Raji (cell line): ENCODE results near the gene RAD51B.

Experiments
- POLR2A ChIP-seq: IDR thresholded peaks from 2 replicates; pipeline ENCODE4 v1.6.1; 2011; ENCODE audit warnings: low read depth, low read length, control low read depth; ENCODE audit not compliant: insufficient read depth

RAD51B gene

GRCh38 chr14:68511129-68512047 lies 691.8 kb downstream of the RAD51B start:
- TF ChIP-seq POLR2A: no peak

GRCh38 chr14:68512088-68512487 lies 692.5 kb downstream of the RAD51B start:
- TF ChIP-seq POLR2A: no peak

- TF ChIP-seq POLR2A: no peak
Observed at GRCh38 chr14:68513137-68513536, 693.6 kb downstream of the RAD51B start.

- no peak for TF ChIP-seq POLR2A
Observed at GRCh38 chr14:68513838-68514607, 694.4 kb downstream of the RAD51B start.

GRCh38 chr14:68514608-68515194 lies 695.1 kb downstream of the RAD51B start:
- TF ChIP-seq POLR2A: no peak

GRCh38 chr14:68516342-68516741 lies 696.8 kb downstream of the RAD51B start:
- no peak for TF ChIP-seq POLR2A

GRCh38 chr14:68518166-68518565 lies 698.6 kb downstream of the RAD51B start:
- TF ChIP-seq POLR2A: no peak

- TF ChIP-seq POLR2A: no peak
Observed at GRCh38 chr14:68518761-68519670, 699.4 kb downstream of the RAD51B start.

- TF ChIP-seq POLR2A: no peak
Observed at GRCh38 chr14:68519671-68520187, 700.1 kb downstream of the RAD51B start.

- TF ChIP-seq POLR2A: no peak
Observed at GRCh38 chr14:68520637-68521556, 701.3 kb downstream of the RAD51B start.

- no peak for TF ChIP-seq POLR2A
Observed at GRCh38 chr14:68521557-68521901, 702.0 kb downstream of the RAD51B start.

- TF ChIP-seq POLR2A: no peak
Observed at GRCh38 chr14:68521961-68522509, 702.5 kb downstream of the RAD51B start.
